ENCODE measurements around the gene DLG2.
"Not testable (repeated sequence)": the region's sequence is repeated elsewhere in the genome, so short reads cannot be mapped to it uniquely, and the experiment has no call there.

DLG2 gene

DNA sequence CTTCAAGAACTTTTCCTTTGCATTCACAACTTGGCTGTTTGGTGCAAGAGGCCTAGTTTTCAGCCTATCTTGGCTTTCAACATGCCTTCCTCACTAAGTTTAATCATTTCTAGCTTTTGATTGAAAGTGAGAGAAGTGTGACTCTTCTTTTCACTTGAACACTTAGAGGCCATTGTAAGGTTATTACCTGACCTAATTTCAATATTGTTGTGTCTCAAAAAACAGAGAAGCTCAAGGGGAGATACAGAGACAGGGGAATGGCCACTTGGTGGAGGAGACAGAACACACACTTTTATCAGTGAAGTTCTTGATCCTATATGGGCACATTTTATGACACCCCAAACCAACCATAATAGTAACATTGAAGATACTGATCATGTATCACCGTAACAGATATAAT lies 532.3 kb downstream of the DLG2 start:
- no peak for FAIRE-seq

DNA sequence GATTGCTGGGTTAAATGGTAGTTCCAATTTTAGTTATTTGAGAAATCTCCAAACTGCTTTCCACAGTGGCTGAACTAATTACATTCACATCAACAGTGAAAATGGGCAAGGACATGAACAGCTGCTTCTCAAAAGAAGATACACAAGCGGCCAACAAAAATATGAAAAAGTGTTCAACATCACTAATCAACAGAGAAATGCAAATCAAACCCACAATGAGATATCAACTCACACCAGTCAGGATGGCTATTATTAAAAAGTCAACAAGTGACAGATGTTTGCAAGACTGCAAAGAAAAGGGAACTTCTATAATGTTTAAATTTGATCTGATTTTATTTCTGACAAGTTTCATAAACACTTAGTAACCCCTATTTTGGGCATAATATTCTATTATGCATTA lies 537.5 kb downstream of the DLG2 start:
- no peak for FAIRE-seq

DNA sequence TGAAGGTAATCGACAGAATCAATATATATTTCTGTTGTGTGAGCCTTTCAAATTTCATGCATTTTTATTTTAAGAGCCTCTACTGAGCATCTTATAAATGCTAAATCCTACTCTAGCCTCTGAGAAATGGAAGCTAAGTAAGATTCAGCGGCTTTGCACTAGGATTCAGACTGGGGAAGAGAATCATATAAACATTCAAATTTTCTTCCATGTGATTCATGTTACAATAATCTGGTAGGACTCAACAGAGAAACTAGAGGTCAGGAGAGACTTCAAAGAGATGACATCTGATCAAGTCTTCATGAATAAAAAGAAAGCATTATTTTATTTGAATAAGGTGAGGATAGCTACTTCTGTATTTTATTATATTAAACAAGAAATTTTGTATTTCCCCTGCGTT lies 538.9 kb downstream of the DLG2 start:
- FAIRE-seq: no peak

DNA sequence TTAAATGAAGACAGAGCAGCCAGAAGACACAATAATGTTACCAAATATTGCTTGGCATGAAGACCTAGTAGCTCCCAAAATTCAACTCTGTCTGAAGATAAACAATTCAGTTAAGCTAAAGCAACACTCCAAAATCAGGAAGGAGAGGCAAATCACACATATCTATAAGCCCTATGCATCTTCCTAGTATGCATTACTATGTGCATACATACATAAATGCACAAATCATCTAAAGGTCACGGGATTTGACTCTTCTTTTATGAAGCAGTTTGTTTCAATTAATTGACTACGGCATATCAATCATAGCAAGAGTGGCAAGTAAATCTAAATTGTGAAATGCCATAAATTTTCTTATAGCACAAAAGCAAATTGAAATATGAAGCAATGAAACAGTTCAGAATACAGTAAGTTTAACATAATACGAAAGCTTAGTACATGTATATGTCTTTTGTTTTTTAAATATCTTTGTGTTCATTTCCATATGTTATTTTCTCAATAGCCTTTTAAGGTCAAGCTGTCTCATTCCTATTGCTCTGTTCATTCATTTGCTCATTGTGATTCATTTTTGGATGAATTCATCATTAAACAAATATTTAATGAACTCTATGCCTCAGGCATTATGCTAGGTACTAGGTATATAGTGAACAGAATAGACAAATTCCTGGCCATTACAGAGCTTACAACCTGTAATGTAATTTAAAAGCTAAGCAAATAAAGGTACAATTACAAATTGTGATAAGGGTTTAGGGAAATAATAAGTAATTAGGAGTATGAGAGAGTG lies 540.5 kb downstream of the DLG2 start:
- FAIRE-seq: no peak

DNA sequence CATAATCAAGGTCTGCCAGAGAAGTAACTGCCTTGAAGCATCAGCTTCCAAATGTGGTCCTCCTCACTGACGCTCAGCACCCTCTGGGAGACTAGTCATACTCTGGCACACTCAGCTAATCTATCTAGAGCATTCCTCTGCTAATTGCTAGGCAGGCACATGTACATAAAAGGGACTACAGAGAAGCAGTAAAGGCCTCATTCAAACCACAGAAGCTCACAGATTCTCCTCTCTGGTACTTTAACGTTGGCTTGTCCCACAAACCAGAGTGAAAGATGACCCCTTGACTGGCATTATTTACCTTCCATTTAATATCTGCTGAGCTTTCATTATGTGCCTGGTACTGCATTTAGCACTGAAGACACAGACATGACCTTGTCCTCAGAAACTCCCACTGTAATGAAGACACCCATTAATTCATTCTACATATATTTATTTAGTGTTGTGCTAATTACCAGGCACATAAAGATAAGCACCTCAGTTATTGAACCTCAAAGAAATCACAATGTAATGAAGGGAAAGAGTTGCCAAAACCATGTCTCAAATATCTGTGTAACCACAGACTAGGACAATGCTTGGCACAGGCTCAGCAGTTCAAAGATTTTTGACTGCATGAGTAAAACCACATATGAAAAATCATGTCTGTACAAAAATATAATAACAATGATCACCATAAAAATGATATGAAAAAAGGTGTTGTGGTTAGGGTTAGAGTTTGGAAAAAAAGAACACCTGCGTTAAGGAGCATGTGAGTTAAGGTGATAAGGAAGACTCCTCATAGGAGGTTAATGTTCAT lies 550.4 kb downstream of the DLG2 start:
- no peak for FAIRE-seq

DNA sequence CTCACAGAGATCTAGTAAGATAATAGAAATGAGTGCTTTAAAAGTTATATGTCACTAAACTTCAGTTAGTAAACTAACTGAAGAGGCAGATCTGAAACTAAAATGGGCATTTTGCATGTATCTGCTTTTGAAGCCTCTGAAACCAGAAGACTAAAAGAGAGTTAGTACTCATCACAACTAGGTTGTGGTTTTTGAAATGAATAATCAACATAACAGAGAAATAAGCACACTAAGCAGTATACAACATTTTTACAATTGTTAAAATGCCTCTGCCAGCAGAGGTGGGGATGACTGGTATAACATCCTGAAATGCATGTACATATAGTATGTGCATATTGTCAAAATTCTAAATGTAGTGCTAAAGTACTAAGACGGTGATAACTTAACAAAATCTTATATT lies 564.5 kb downstream of the DLG2 start:
- no peak for FAIRE-seq

DNA sequence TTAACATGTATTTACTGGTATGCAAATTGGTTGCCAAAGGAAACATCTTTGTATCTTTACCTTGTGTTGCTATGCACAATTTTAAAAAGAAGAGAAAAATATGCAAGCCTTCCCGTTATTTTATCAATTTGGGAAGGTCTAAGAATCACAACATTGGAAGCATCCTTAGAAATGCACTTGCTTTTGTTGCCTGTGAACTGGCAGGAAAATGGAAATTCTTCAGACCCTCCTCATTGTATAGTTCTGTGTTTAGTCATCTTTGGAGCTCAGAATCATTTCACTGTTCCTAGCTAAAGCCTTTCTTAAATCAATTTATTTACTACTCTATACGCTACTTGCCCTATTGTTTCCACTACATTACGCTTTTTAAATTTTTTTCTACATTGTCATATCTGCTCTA lies 574.5 kb downstream of the DLG2 start:
- no peak for FAIRE-seq

DNA sequence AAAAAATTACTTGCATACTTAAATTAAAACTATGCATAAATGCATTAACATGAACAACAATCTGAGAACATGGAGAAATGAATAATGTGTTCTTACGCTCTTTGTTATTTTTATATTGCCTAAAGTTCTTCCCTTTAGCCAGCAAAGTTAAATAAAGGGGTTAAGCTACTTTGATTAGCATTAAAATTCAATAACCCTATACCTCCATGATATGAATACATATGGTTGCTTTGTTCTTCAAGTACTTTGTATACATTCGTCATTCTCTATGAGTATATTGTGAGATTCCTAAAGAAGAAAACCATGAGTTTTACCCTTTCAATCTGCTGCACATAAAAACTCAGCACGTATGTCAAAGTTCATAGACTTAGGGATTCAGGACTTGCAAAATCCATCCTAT lies 578.3 kb downstream of the DLG2 start:
- no peak for FAIRE-seq

DNA sequence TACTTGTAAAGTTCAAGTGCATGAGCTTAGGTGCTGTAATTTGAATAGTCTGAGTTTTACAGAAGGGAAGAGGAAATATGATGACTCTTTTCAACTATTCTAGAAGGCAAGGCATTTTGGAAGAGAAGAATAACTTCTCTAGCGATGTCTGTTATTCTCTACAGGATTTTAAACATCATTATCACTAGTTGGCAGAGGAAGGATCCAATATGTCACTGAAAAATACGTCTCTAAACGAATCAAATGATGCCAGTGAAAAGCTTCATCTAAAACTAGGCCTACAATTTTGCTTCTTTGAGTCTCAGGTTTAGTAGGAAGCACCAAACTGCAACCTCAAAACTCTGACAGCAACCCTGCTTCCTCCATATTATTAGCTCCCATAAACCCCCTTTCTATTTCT lies 581.4 kb downstream of the DLG2 start:
- FAIRE-seq: no peak

DNA sequence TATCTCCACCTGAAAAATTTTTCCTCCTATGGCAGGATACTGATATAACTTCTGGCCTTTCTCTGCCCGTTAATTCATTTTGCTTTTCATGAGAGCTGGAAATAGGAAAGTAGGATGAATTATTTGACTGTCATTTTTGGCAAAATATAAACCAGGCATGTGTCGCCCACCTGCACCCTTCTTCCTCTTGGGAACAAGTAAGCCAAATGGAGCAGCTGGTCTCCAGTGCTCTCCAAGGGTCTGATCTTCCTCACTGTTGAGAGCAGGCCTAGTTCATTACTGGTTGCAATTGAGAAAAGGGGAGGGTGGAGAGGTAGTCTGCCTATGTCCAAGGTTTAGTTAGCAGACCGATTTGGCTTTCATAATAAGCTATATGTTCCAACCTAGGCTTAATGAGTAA lies 582.2 kb downstream of the DLG2 start:
- no peak for FAIRE-seq

DNA sequence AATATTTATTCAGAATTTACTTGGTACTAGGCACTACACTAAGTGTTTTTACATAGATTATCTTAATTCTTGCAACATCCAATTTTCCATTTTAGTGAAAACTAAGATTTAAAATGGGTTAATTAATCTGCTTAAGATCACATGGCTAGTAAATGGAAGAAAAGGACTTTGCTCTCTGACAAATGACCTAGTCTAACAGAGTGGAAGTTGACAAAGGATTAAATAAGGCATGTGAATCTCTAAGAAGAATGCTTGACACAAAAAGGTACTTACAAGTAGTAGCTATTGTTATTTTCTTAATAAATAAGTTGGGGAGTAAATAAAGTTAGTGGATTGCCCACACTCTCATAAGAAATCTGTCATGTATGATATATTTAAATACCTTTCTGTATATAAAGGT lies 584.8 kb downstream of the DLG2 start:
- FAIRE-seq: no peak

DNA sequence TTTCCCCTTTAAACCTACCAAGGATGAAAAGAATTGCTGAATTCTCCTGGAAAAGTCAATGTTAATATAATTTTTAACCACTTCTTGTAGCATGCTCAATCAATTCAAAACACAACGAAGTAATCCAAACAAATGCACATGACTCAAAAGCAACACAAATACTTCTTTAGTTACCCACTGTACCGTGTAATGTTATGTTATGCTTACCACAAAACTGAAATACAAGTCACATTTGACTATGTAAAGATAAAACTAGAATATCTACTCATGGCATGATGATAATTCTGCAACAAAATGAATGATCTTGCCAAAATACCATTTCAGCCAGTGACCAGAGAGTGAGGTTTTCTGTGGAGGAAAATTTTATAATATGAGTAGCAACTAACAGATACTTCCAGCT lies 587.0 kb downstream of the DLG2 start:
- no peak for FAIRE-seq

DNA sequence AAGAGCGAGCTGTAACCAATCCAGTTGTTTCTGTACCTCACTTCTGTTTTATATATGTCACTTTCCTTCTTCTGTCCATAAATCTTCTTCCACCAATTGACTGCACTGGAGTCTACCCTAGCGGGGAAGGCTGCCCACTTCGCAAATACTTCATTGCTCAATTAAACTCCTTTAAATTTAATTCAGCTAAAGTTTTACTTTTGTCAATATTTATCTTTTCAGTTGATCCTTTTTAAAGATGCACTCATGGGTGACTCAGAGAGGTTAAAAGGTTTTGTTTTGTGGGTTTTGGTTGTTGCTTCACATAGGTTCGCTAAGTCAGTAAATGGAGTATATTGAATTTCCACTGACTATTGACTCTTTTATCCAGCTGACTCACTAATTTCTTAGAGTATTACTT lies 597.2 kb downstream of the DLG2 start:
- no peak for FAIRE-seq

DNA sequence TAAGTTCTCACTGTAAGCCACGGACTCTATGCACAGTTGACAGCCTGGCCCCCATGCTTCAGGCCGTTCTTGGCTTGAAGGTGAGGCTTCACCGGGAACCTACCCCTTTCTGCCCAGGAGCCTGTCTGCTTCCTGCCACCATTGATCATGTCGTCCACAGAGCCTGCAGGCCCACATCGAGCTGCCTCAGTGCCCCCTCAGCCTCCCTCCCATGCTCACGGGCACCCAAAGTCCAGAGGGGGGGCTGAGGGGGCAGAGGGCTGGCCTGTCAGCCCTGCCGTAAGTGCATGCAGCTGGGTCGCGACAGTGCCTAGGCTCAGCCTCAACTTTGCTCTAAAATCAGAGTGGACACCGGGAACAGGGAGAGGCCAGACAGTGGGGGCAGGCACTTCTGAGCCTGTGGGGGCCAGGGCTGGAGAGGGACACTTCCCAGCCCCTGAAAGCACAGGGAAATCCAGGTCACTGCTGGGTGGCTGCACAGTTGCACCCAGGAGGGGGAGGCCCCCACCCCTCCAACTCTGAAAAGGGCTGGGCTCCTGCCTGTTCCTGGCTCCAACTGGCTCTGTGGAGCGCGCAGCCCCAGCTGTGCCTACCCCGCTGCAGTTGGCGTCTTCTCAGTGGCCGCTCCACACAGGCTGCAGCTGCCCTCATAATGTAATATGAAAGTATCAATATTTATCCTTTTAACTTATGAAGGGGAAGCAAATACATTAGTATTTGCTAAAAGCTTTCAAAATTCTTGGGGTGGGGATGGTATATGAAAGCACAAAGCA lies 598.6 kb downstream of the DLG2 start:
- FAIRE-seq: no peak

DNA sequence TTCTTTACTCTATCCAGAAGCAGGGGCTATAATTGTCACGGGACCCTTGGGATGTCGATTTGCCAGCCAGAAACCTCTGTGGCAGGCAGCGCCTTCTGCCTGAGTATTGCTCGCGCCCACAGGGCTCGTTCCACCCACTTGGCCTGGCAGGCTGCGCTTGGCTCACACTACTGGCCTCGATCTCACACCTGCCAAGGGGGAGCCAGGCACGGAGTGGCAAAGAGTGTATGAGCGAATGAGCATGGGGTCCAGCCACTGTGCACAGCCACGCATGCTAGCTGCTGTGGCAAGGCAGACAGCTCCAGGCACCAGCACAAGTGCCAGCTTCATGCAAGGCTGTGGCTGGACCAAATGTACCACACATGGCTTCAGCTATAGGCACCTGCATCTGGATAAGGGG lies 599.8 kb downstream of the DLG2 start:
- no peak for FAIRE-seq

DNA sequence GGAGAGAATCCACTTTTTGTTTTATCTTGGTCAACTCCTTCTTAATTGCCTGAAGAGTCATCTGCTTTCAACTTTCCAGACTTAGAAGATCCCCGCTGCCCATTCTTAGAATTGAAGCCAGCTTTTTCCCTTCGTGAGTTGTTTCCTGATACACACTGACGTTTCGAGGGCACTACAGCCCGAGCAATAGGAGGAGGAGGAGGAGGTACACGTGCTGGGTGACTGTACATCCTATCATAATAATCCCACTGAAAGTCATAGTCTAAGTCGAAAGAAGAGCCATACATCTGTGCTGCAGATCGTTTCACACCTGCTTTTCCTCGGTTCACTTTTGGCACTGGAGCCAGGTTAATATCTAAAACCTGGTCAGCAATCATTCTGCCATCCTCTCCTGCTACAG lies 606.1 kb downstream of the DLG2 start:
- FAIRE-seq: no peak

DNA sequence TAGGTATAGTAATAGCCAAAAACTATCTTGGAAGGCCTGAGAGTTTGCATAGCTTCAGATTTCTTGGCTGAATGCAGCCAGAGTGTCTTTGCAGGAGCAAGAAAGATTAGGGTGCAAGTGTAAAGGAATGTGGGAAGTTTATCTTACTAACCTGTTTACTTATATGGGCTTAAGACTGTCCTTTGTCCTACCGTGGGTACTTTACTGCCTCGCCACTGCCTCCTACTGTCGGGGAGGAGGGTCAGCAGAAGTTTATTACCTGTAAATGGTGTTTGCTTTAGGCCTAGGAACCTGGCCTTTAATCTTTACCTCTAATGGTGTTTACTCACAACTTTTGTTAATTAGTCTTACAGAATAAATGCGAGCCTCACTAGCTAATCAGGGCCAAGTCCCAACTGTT lies 633.8 kb downstream of the DLG2 start:
- FAIRE-seq: no peak

DNA sequence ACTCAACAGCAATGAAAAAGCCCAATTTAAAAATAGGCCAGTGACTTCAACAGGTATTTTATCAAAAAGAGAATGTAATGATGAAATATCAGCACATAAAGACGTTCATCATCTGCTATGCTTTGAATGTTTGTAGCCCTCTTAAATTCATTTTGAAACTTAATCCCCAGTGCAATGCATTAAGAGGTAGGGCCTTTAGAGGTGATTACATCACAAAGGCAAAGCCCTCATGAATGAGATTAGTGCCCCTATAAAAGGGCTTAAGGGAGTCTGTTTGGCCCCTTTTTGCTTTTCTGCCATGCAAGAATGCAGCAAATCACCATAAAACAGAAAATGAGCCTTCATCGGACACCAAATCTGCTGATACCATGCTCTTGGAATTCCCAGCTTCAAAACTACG lies 637.0 kb downstream of the DLG2 start:
- no peak for FAIRE-seq

DNA sequence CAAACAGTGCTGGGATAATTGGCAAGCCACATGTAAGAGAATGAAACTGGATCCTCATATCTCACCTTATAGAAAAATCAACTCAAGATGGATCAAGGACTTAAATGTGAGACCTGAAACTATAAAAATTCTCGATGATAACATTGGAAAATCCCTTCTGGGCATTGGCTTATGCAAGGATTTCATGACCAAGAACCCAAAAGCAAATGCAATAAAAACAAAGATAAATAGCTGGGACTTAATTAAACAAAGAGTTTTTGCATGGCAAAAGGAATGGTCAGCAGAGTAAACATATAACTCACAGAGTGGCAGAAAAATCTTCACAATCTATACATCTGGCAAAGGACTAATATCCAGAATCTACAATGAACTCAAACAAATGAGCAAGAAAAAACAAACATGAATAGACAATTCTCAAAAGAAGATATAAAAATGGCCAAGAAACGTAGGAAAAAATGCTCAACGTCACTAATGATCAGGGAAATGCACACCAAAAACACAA lies 639.4 kb downstream of the DLG2 start:
- not testable (repeated sequence) for FAIRE-seq

DNA sequence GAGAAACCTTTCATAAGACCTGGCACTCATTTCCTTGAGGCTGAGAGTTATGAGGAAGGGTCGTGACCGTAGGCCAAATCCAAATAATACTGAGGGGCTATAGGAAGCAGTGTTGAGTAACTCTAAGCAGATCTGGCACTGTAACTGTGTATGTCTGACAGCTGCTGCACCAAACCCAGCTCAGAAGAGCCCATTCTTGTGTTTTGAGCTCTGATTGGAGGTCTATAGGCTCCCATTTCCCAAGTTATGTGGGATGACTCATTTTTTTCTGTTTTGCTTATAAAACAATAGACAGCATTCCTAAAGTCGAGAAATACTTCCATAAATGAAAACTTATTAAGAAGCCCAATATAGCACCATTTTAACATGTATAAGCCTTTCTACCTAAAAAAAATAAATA lies 645.8 kb downstream of the DLG2 start:
- no peak for FAIRE-seq

DNA sequence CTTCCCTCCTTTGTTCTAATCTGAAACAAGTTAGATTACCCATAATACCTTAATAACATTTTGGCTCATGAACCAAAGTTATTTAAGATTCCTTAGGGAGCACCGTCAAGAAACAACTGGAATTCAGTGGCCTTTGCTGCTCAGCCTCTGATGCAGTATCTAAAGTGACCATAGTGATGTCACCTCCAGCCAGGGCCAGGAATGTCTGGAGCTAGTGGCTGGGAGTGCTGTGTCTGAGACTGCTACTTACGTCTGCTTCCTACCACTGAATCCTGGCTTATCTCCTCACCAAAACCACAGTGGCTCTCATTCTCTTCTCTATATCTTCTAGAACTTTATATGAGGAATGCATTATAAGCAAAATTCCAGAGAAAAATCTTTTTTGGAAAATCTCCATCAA lies 658.0 kb downstream of the DLG2 start:
- no peak for FAIRE-seq

DNA sequence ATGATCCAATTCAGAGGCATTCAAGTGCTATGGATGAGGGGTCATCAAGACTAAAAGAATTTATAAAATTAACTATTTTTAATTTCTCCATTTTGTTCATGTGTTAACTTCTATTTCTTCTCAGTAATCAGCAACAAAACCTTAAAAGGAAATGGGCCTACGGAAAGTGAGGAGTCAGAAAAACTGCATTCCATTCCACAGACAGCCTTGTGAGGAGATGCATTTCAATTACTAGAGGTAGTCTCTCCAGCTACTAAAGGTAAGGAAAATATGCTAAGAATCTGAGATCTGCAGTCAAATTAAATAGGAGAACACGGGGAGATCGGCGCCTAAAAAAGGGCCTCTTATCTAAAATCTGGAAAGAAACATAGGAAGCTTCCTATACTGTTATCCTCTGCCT lies 661.7 kb downstream of the DLG2 start:
- FAIRE-seq: no peak

DNA sequence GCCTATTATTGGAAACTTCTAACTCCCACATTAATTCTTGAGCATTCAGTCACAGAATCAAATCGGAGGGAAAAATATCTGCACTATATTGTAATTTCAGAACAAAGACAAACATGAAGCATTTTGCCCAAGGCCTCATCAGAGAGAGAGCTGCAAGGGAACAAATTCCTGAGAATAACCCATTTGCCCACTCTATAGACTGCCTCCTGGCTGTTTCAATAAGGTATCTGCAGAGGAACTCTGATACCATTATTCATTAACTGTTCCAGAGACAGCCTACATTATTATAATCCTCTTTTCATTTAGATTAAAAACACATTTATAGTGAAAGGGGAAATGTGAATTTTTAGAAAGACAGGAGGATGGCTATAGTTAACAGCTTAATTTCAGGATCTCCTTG lies 663.9 kb downstream of the DLG2 start:
- FAIRE-seq: no peak

DNA sequence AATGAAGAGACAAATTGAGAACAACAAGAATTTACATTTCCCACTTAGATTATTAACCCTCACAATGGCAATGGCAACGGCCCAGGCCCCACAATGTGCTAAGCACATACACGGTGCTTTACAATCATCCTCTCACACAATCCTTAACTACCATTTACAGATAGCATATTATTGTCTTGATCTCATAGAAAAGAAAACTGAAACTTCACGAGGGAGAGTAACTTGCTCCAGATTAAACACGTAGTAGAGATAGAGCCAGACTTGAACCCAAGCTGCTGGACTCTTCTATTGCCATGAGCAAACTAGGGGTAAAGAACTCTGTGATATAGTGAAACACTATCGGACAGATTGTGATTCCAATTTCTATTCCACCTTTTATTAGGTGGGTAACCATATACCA lies 665.1 kb downstream of the DLG2 start:
- no peak for FAIRE-seq

Measured in G401.6 (cell line).